NB4 (cell line): ENCODE data around the gene PEAK3.
A peak's percentile ranks its signal among the peaks of the same experiment; 100 is the strongest.

Experiments used
- DNase-seq: peaks from one replicate; pipeline ENCODE4 v3.0.0; 2010; ENCODE audit warnings: low read depth
- H3K4me3 ChIP-seq: one replicate; pipeline ENCODE4 v1.5.1; 2011; ENCODE audit warnings: mild to moderate bottlenecking, low read depth, low read length, moderate library complexity
- MYC ChIP-seq: IDR thresholded peaks from 2 replicates; pipeline ENCODE4 v1.6.1; 2011; ENCODE audit warnings: low read depth, low read length
- POLR2A ChIP-seq: IDR thresholded peaks from 2 replicates; pipeline ENCODE4 v1.6.1; 2011; ENCODE audit warnings: mild to moderate bottlenecking; ENCODE audit not compliant: insufficient read length; ENCODE audit errors: extremely low read depth
- TF ChIP-seq, protein P1 (sequence below): IDR thresholded peaks from 2 replicates; pipeline ENCODE4 v1.6.1; 2011; ENCODE audit warnings: low read depth, low read length
- TF ChIP-seq, protein P2 (sequence below): IDR thresholded peaks from one replicate; pipeline ENCODE4 v1.5.1; 2012; ENCODE audit warnings: low read depth, low read length

Gene PEAK3

DNA sequence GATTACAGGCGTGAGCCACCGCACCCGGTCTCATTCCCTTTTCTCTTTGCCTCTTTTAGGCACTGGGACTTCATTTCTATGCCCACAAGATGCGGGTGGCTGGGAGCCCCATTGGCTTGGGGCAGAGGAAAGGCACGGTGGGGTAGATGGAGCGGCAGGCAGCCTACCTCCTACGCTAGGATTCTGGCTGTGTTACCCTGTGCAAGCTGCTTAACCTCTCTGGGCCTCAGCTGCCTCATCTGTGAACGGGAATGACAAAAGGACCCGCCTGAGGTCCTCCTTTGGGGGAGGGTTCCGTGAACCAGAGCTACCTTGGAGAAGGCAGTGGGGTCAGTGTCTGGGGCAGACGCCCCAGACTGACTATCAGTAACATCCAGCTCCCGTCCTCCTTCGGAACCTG, 35.3 kb upstream of the PEAK3 start:
- no peak for DNase-seq
- no peak overlapping the region for H3K4me3 ChIP-seq
- TF ChIP-seq, protein P1, sequence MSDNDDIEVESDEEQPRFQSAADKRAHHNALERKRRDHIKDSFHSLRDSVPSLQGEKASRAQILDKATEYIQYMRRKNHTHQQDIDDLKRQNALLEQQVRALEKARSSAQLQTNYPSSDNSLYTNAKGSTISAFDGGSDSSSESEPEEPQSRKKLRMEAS = no peak
- TF ChIP-seq, protein P2, sequence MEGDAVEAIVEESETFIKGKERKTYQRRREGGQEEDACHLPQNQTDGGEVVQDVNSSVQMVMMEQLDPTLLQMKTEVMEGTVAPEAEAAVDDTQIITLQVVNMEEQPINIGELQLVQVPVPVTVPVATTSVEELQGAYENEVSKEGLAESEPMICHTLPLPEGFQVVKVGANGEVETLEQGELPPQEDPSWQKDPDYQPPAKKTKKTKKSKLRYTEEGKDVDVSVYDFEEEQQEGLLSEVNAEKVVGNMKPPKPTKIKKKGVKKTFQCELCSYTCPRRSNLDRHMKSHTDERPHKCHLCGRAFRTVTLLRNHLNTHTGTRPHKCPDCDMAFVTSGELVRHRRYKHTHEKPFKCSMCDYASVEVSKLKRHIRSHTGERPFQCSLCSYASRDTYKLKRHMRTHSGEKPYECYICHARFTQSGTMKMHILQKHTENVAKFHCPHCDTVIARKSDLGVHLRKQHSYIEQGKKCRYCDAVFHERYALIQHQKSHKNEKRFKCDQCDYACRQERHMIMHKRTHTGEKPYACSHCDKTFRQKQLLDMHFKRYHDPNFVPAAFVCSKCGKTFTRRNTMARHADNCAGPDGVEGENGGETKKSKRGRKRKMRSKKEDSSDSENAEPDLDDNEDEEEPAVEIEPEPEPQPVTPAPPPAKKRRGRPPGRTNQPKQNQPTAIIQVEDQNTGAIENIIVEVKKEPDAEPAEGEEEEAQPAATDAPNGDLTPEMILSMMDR = no peak
- TF ChIP-seq MYC (no peak), POLR2A (no peak)

DNA sequence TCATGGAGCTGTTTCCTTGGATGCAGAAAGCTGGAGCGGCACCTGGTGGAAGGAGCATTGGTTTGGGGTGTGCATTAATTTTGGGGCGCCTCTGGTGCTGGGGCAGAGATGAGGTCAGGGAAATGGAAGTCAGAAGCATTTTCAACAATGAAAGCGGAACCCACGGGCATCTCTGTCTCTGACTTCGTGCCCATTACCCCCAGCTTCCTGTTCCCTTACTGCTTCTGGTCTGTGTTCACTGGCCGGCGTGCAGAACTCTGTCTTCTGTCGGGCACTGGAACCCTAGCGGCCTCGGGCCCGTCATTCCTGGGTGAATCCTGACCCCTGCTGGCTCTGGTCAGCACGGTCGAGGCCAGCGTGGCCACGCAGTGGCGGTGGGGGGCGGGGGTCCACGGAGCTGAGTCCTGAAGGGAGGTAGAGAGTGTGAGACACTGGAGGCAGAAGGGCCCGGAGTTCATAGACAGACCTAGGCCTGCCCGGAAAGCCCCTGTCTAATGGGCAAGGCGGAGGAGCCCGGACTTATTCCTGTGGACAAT, 33.9 kb upstream of the PEAK3 start:
- DNase-seq = peak; percentile 53
- TF ChIP-seq, protein P1 = no peak
- TF ChIP-seq MYC (no peak), POLR2A (no peak)
- TF ChIP-seq, protein P2 = no peak

DNA sequence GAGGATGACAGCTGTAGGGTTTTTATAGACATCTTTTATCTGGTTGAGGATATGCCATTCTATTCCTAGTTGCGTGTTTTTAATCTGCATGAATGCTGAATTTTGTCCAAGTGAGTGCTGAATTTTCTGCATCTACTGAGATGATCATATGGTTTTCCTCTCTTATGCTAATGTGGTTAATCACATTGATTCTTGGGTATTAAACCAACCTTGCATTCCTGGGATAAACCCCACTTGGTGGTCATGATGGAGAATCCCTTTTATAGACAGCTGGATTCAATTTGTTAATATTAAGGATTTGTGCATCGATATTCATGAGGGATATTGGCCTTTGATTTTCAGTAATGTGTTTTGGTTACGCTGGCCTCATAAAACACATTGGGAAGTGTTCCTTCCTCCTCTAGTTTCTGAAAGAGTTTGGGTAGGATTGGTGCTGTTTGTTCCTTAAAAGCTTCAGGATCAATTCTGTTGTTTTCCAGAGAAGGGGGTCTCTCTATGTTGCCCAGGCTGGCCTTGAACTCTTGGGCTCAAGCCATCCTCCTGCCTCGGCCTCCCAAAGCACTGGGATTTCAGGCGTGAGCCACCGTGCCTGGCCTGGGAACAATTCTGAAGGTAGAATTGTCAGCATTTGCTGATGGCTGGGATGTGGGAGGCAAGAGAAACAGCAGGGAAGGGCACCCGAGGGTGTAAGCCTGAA, 33.3 kb upstream of the PEAK3 start:
- no peak for DNase-seq
- H3K4me3 ChIP-seq = no peak overlapping the region
- no peak for TF ChIP-seq MYC
- TF ChIP-seq, protein P1 = no peak
- TF ChIP-seq, protein P2 = no peak
- no peak for TF ChIP-seq POLR2A

More for the DNA sequence above, 33.9 kb upstream of the PEAK3 start:
- no peak overlapping the region for H3K4me3 ChIP-seq

- TF ChIP-seq, protein P1 = no peak
- TF ChIP-seq, protein P2 = no peak
- TF ChIP-seq POLR2A (no peak), MYC (no peak)
- no peak for DNase-seq
- H3K4me3 ChIP-seq = no peak overlapping the region
These were observed 31.0 kb upstream of the PEAK3 start for GRCh38 chr19:2312820-2313501.

- H3K4me3 ChIP-seq = no peak overlapping the region
These were observed 29.1 kb upstream of the PEAK3 start for GRCh38 chr19:2311093-2311492.

More at GRCh38 chr19:2311093-2311492, 29.1 kb upstream of the PEAK3 start:
- no peak for DNase-seq
- TF ChIP-seq, protein P2 = no peak
- no peak for TF ChIP-seq POLR2A
- no peak for TF ChIP-seq MYC
- TF ChIP-seq, protein P1 = no peak
